Heart right ventricle (tissue), 16 donors: ENCODE measurements around the gene PGS1. TPM values are rescaled to one million over a fixed set of nuclear protein-coding genes. Genes with fewer than 3 reads are reported as not detected.

Experiments
- ATAC-seq, 8 donors: fragments of 200-7000 bp; cut with Tn5 transposase; one replicate each; pipeline ENCODE4 v1.9.1; 2020; ENCODE audit warnings: mild to moderate bottlenecking in 8 of 8, moderate library complexity in 8 of 8, moderate number of reproducible peaks in 1 of 8
- DNase-seq, 2 donors: peaks; one replicate each; pipeline ENCODE4 v3.0.0-alpha.2; 2020
- H3K27ac ChIP-seq, 10 donors: fragments of 200-600 bp; sonication (generic) in 2 of 10; one replicate each; pipeline versions ENCODE4 v1.5.0 to v1.8.0; 2020 to 2022; ENCODE audit warnings: mild to moderate bottlenecking in 3 of 10
- H3K27me3 ChIP-seq, 7 donors: fragments of 200-600 bp; one replicate each; pipeline ENCODE4 v1.8.0; 2021 to 2022; ENCODE audit warnings: mild to moderate bottlenecking in 2 of 7
- H3K36me3 ChIP-seq, 9 donors: fragments of 200-600 bp; sonication (generic) in 1 of 9; one replicate each; pipeline versions ENCODE4 v1.5.0 to v1.8.0; 2020 to 2022; ENCODE audit warnings: mild to moderate bottlenecking in 2 of 9
- H3K4me1 ChIP-seq, 9 donors: fragments of 200-600 bp; sonication (generic) in 1 of 9; one replicate each; pipeline versions ENCODE4 v1.5.0 to v1.8.0; 2020 to 2022; ENCODE audit warnings: mild to moderate bottlenecking in 4 of 9
- H3K4me3 ChIP-seq, 10 donors: fragments of 200-600 bp; sonication (generic) in 2 of 10; one replicate each; pipeline versions ENCODE4 v1.5.0 to v1.8.0; 2020 to 2022; ENCODE audit warnings: mild to moderate bottlenecking in 7 of 10, moderate library complexity in 2 of 10
- H3K9me3 ChIP-seq, 11 donors: fragments of 200-600 bp in 10 of 11; sonication (generic) in 2 of 11; one replicate each; pipeline versions ENCODE4 v1.5.0 to v1.8.0; 2013 to 2022; ENCODE audit warnings: mild to moderate bottlenecking in 2 of 11, control low read depth in 1 of 11, moderate library complexity in 1 of 11
- WGBS, 2 donors: extraction: QIAGEN DNeasy Blood & Tissue Kit; methylation state at CpG; one replicate each; pipeline ENCODE4 v1.1.7; 2013; ENCODE audit warnings: inconsistent platforms in 1 of 2; 5-methylcytosine and 5-hydroxymethylcytosine counted together
- intact Hi-C, 10 donors: fragments of 100-400 bp; cut with DNase I; formaldehyde crosslinking; loops; one replicate each; pipeline versions ENCODE4 v1.11.1 to v1.14.2; 2022
- polyA plus RNA-seq, 2 donors: library from polyadenylated mRNA; stranded (reverse); fragments of 200-250 nt; gene quantifications; one replicate each; pipeline ENCODE4 v1.2.3, GENCODE V29; 2013
- total RNA-seq, 10 donors: library from RNA; stranded (reverse); fragmentation: NEBNext Ultra II Directional in 3 of 10; extraction: Animal tissue kit (Norgen Biotek cat#: 25700) in 3 of 10; gene quantifications; one replicate each; pipeline versions ENCODE4 v1.2.1 to v1.2.4, GENCODE V29; 2021 to 2023
- TF ChIP-seq, protein P1 (sequence below), 9 donors: fragments of 200-600 bp; sonication (generic) in 2 of 9; IDR thresholded peaks; one replicate each; pipeline versions ENCODE4 v1.5.0 to v1.8.0; 2021 to 2022; ENCODE audit warnings: antibody characterized with exemption in 9 of 9, mild to moderate bottlenecking in 5 of 9, moderate library complexity in 1 of 9
- donor health status: Arrhythmogenic right ventricular cardiomyopathy.
- donor health status: ischemic (EF 13 %, LVEDD 7.1; RV severe dilation, severe dysfunction).
- donor health status: healthy with polysubstance abuse.
- donor health status: DM: no; HTN: yes; CAD: no.
- donor health status: DM: no; HTN: no; CAD: no.
- donor health status: ischemic (EF 25% LVEDD 6.9; RV normal size, moderate dysfunction).
- donor health status: ischemic (EF 25% LVEDD 5.7; RV mildly dilated, moderate dysfunction).
- donor health status: healthy.
- donor health status: DM: yes; HTN: yes; CAD: no.
- donor health status: Ischemic cardiomyopathy.
- donor health status: ischemic (EF 35%, LVEDD 5.7; RV mildly dilated, moderate dysfunction).
- donor health status: nonischemic (EF 11% LVEDD 7.7; RV severe dilation, severe dysfunction).
- donor health status: DM: yes; HTN: yes; CAD: no.
- donor health status: PGD.
- donor health status: ischemic (EF 29% LVEDD 5.4; RV normal size, mild dysfunction).
- donor health status: nonischemic (EF 23%, LVEDD 6.1; RV moderate dilation, normal function).

Gene PGS1
- total and polyA plus RNA-seq, 12 donors = 14.7 to 28.4 (median 18.2) TPM

DNA sequence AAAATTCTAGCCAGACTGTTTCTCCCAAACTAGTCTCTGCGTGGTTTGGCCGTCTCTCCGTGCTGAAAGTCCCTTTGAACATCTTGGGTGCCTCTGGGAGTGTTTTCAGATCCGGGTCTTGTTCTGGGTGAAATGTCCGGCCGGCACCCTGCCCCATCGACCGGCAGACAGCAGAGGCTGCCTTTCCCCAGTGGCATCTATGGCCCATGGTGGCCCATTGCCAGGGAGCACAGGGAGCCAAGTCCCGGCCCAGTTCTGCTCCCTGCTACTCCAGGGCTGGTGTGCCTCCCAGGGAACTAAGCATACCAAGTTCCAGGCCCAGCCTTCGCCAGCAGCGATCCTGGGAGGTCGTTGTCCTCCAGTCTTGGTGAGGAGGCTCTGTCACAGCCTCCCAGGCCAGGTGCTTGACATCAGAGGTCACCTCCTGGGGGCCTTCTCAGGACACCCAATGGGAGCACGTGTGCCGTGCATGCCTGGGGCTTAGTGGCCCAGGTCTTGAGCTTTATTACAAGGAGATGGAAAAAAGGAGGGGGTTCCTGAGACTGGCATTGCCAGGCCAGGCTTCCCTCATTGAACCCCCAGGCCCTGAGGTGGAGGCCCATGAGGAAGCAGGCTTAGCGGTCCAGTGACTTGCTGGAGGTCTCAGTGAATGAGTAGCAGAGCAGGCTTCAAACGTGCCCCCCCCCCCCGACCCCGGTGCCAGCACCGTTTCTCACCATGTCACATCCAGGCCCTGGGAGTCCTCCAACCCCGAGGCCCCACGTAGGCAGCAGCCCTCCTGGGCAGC is 54.0 kb downstream of the PGS1 start:
- Histone ChIP-seq H3K36me3 (peaks cover 0 to 27% (median 0%) of the 10 kb centered on the region in 9 donors), H3K4me3 (no peak overlapping the region), H3K27me3 (peaks cover 0 to 11% (median 0%) of the 10 kb centered on the region in 7 donors), H3K9me3 (no peaks in the 10 kb centered on the region), H3K4me1 (no peaks in the 10 kb centered on the region), H3K27ac (no peak overlapping the region)
- ATAC-seq (peak in 4 of 8 donors; percentile 7 to 35 (median 22)), DNase-seq (no peak)
- intact Hi-C loops = no loop called here
- TF ChIP-seq, protein P1, sequence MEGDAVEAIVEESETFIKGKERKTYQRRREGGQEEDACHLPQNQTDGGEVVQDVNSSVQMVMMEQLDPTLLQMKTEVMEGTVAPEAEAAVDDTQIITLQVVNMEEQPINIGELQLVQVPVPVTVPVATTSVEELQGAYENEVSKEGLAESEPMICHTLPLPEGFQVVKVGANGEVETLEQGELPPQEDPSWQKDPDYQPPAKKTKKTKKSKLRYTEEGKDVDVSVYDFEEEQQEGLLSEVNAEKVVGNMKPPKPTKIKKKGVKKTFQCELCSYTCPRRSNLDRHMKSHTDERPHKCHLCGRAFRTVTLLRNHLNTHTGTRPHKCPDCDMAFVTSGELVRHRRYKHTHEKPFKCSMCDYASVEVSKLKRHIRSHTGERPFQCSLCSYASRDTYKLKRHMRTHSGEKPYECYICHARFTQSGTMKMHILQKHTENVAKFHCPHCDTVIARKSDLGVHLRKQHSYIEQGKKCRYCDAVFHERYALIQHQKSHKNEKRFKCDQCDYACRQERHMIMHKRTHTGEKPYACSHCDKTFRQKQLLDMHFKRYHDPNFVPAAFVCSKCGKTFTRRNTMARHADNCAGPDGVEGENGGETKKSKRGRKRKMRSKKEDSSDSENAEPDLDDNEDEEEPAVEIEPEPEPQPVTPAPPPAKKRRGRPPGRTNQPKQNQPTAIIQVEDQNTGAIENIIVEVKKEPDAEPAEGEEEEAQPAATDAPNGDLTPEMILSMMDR (IDR thresholded peaks at IDR 0.05) = no peak
- WGBS, 2 donors = 67 to 70% methylated on average over 18 to 20 of the region's 21 CpGs

DNA sequence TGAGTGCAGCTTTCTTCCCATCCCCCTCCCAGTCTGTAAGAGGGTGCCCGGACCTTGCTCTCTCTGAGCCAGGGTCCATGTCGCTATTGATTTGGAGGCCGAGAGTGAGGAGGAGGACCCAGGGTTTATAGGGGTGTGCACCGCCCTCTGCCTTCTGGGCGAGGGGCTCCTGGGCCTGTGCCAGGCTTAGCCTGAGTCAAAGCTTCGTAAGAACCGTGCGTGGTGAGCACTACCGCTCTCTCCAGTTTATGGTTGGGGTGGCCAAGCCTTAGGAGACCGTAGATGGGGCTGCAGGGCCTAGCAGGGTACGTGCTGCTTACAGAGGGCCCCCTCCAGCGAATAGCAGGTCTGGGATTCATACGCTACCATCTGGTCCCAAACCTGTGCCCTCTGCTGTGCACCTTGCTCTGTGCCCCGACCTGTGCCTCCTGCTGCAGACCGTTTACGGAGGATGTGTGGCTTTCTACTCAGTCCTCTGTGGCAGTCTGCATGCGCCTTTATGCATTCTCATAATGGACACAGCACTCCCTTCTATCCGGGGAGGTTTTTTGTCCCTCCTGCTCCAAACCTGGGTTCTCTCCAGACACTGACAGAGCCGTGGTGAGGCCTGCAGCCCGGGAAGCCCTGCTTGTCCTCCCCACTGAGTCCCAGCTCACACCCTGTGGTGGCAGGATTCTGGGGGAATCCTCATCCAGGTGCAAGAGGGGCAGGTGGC is 54.7 kb downstream of the PGS1 start:
- H3K9me3 ChIP-seq = no peaks in the 10 kb centered on the region
- ATAC-seq = peak in 1 of 8 donors; percentile 31
- no peak overlapping the region for H3K4me3 ChIP-seq
- intact Hi-C loops = no loop called here
- peaks cover 0 to 20% (median 0%) of the 10 kb centered on the region in 9 donors for H3K36me3 ChIP-seq
- TF ChIP-seq, protein P1 (IDR thresholded peaks at IDR 0.05) = no peak
- 72 to 75% methylated on average over 20 of the region's 20 CpGs for WGBS, 2 donors
- no peak overlapping the region for H3K27ac ChIP-seq
- peaks cover 0 to 18% (median 0%) of the 10 kb centered on the region in 7 donors for H3K27me3 ChIP-seq
- no peak for DNase-seq
- no peaks in the 10 kb centered on the region for H3K4me1 ChIP-seq

DNA sequence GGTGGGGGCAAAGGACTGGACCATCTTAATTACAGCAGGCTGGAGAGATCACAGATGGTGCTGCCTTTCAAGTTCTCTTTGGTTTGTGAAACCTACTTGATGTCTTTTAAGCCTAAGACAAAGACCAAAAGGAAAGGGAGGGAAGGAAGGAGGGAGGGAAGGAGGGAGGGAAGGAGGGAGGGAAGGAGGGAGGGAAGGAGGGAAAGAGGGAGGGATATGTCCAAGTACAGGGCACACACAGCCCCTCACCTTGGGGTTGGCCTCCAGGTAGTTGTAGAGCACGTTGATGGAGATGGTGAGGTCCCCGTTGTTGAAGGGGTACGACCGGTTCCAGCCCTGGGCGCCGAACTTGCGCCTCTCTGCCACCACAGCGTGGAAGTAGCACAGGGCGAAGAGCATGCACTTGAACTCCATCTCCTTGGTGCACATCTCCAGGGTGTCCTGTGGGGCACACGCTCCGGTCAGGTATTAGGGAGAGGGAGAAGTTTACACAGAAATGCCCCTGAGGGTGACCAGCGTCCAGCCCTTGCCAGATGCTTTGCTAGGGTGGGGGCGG is 55.4 kb downstream of the PGS1 start:
- WGBS, 2 donors = 88 to 91% methylated on average over 13 of the region's 13 CpGs
- Histone ChIP-seq H3K36me3 (peaks cover 0 to 14% (median 0%) of the 10 kb centered on the region in 9 donors), H3K4me3 (no peak overlapping the region), H3K27ac (no peak overlapping the region), H3K27me3 (peaks cover 0 to 18% (median 0%) of the 10 kb centered on the region in 7 donors), H3K9me3 (no peaks in the 10 kb centered on the region), H3K4me1 (peaks cover 0 to 2% (median 0%) of the 10 kb centered on the region in 9 donors)
- ATAC-seq (no peak), DNase-seq (no peak)
- intact Hi-C loops = no loop called here
- TF ChIP-seq, protein P1 (IDR thresholded peaks at IDR 0.05) = no peak
